Neuronal stem cell (in vitro differentiated cells): ENCODE data around the gene UBXN7.
"Not testable (repeated sequence)": the region's sequence is repeated elsewhere in the genome, so short reads cannot be mapped to it uniquely, and the experiment has no call there.

Source experiments
- DNase-seq: peaks from one replicate; pipeline ENCODE4 v3.0.0-alpha.2; 2013; ENCODE audit warnings: low spot score
- H2AFZ ChIP-seq: one replicate; pipeline ENCODE4 v1.6.1; 2013; ENCODE audit warnings: mild to moderate bottlenecking, low read length, inconsistent platforms
- H2AK5ac ChIP-seq: 2 replicates; pipeline ENCODE4 v1.6.1; 2013; ENCODE audit warnings: low read depth, mild to moderate bottlenecking, inconsistent platforms, low read length, moderate library complexity, mixed read lengths
- H2BK120ac ChIP-seq: 2 replicates; pipeline ENCODE4 v1.6.1; 2013; ENCODE audit warnings: low read depth, mild to moderate bottlenecking, inconsistent platforms, low read length, moderate library complexity, mixed read lengths
- H2BK12ac ChIP-seq: one replicate; pipeline ENCODE4 v1.6.1; 2013; ENCODE audit warnings: low read length, inconsistent platforms
- H2BK15ac ChIP-seq: 2 replicates; pipeline ENCODE4 v1.6.1; 2013; ENCODE audit warnings: mild to moderate bottlenecking, low read length, inconsistent platforms, mixed read lengths
- H2BK5ac ChIP-seq: one replicate; pipeline ENCODE4 v1.6.1; 2013; ENCODE audit warnings: inconsistent platforms, mild to moderate bottlenecking, low read length, moderate library complexity
- H3K14ac ChIP-seq: one replicate; pipeline ENCODE4 v1.6.1; 2013; ENCODE audit warnings: low read length, inconsistent platforms
- H3K18ac ChIP-seq: 2 replicates; pipeline ENCODE4 v1.6.1; 2013; ENCODE audit warnings: low read length, inconsistent platforms
- H3K23ac ChIP-seq: 2 replicates; pipeline ENCODE4 v1.6.1; 2013; ENCODE audit warnings: low read depth, mild to moderate bottlenecking, mixed read lengths, low read length, inconsistent platforms; ENCODE audit not compliant: poor library complexity
- H3K27ac ChIP-seq: replicated peaks from 3 replicates; pipeline ENCODE4 v1.5.1; 2013; ENCODE audit warnings: low read length, inconsistent platforms
- H3K27me3 ChIP-seq, 3 experiments: 2 replicates each; pipeline ENCODE4 v1.6.1; 2013; ENCODE audit warnings: low read length in 3 of 3, mild to moderate bottlenecking in 2 of 3, inconsistent platforms in 1 of 3, low read depth in 1 of 3, mixed read lengths in 1 of 3, moderate library complexity in 1 of 3; ENCODE audit not compliant: control insufficient read depth in 3 of 3, insufficient read depth in 3 of 3
- H3K36me3 ChIP-seq, 2 donors: replicated peaks in 1 of 2; 2 replicates each; pipeline ENCODE4 v1.6.1; 2013; ENCODE audit warnings: low read length in 2 of 2; ENCODE audit not compliant: control insufficient read depth in 2 of 2, insufficient read depth in 2 of 2
- H3K4ac ChIP-seq: 2 replicates; pipeline ENCODE4 v1.6.1; 2013; ENCODE audit warnings: inconsistent platforms, mild to moderate bottlenecking, low read length, moderate library complexity
- H3K4me1 ChIP-seq, 2 donors: 1 replicate in 1 of 2; 2 replicates in 1 of 2; pipeline ENCODE4 v1.6.1; 2013; ENCODE audit warnings: low read length in 2 of 2, low read depth in 1 of 2; ENCODE audit not compliant: control insufficient read depth in 2 of 2, insufficient read depth in 1 of 2
- H3K4me2 ChIP-seq: one replicate; pipeline ENCODE4 v1.6.1; 2013; ENCODE audit warnings: mild to moderate bottlenecking, low read length, inconsistent platforms; ENCODE audit not compliant: insufficient read depth, poor library complexity, severe bottlenecking
- H3K4me3 ChIP-seq, 2 donors: 2 replicates each; pipeline ENCODE4 v1.5.1; 2013; ENCODE audit warnings: low read length in 2 of 2, mild to moderate bottlenecking in 2 of 2, inconsistent platforms in 1 of 2, moderate library complexity in 1 of 2
- H3K79me1 ChIP-seq: one replicate; pipeline ENCODE4 v1.6.1; 2013; ENCODE audit warnings: low read depth, mild to moderate bottlenecking, inconsistent platforms, low read length, moderate library complexity
- H3K9ac ChIP-seq: one replicate; pipeline ENCODE4 v1.6.1; 2013; ENCODE audit warnings: mild to moderate bottlenecking, low read depth, low read length, inconsistent platforms; ENCODE audit not compliant: poor library complexity
- H3K9me3 ChIP-seq, 2 donors: replicated peaks in 1 of 2; 2 replicates each; pipeline versions ENCODE3 to v1.6.1; 2013; ENCODE audit warnings: low read length in 2 of 2, mild to moderate bottlenecking in 2 of 2, inconsistent platforms in 1 of 2, low read depth in 1 of 2, mixed read lengths in 1 of 2, moderate library complexity in 1 of 2; ENCODE audit not compliant: control insufficient read depth in 2 of 2, insufficient read depth in 1 of 2
- H4K8ac ChIP-seq: one replicate; pipeline ENCODE4 v1.6.1; 2013; ENCODE audit warnings: low read depth, mild to moderate bottlenecking, inconsistent platforms, low read length, moderate library complexity
- H4K91ac ChIP-seq: one replicate; pipeline ENCODE4 v1.6.1; 2013; ENCODE audit warnings: low read length, low read depth, mild to moderate bottlenecking, inconsistent platforms; ENCODE audit not compliant: poor library complexity
- WGBS, 2 donors: extraction: QIAGEN DNeasy Blood & Tissue Kit; methylation state at CpG; one replicate each; pipeline ENCODE4 v1.1.7; 2013; ENCODE audit warnings: missing lambda C conversion rate in 2 of 2, mixed read lengths in 1 of 2; ENCODE audit not compliant: insufficient read length in 2 of 2, insufficient replicate concordance in 1 of 2; ENCODE audit errors: extremely low coverage in 2 of 2; 5-methylcytosine and 5-hydroxymethylcytosine counted together

UBXN7 gene

DNA sequence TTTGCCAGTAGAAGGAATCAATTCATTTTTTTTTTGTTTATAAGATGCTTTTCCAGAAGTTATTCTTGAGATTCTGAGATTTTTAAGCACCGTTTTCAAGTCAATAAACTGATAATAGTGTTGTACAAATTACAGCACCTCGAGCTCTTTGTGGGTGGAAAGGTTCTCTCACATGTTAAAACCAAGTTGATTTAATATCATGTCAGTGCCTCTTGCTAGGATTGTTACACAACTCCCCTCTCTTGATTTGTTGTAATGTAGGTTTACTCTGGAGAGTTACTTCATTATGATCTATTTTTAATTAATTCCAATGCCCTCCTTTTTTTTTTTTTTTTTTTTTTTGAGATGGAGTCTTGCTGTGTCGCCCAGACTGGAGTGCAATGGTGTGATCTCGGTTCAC lies 25.8 kb upstream of the UBXN7 start:
- H3K4me2 ChIP-seq: no peak overlapping the region
- H4K8ac ChIP-seq: no peak overlapping the region
- H3K27me3 ChIP-seq: no peaks in the 10 kb centered on the region
- H2BK12ac ChIP-seq: no peak overlapping the region
- H3K4me1 ChIP-seq: no peaks in the 10 kb centered on the region
- H3K79me1 ChIP-seq: peaks cover 1% of the 10 kb centered on the region
- no peak overlapping the region for H2BK15ac ChIP-seq
- no peak overlapping the region for H3K27ac ChIP-seq
- H2AK5ac ChIP-seq: no peak overlapping the region
- no CpG with 5 or more reads among the region's 4 CpGs for WGBS, 2 donors
- H2BK5ac ChIP-seq: no peak overlapping the region
- H3K14ac ChIP-seq: no peak overlapping the region
- no peak overlapping the region for H2AFZ ChIP-seq
- peaks cover 0 to 2% of the 10 kb centered on the region in 2 donors for H3K36me3 ChIP-seq
- no peak overlapping the region for H3K4ac ChIP-seq
- H3K23ac ChIP-seq: no peak overlapping the region
- no peaks in the 10 kb centered on the region for H3K9me3 ChIP-seq
- no peak overlapping the region for H3K18ac ChIP-seq
- H3K9ac ChIP-seq: no peak overlapping the region
- H2BK120ac ChIP-seq: no peak overlapping the region
- H3K4me3 ChIP-seq: no peak overlapping the region
- no peak overlapping the region for H4K91ac ChIP-seq
- no peak for DNase-seq

GRCh38 chr3:196457470-196457869 lies 25.2 kb upstream of the UBXN7 start:
- not testable (repeated sequence) for H3K4ac ChIP-seq, H3K9me3 ChIP-seq, H3K27me3 ChIP-seq, H2AFZ ChIP-seq, H3K36me3 ChIP-seq, H3K14ac ChIP-seq, H2BK15ac ChIP-seq, H2BK12ac ChIP-seq, H3K4me2 ChIP-seq, H2BK5ac ChIP-seq, H3K18ac ChIP-seq, DNase-seq, H2AK5ac ChIP-seq, H3K4me3 ChIP-seq, H3K4me1 ChIP-seq, H2BK120ac ChIP-seq, H4K8ac ChIP-seq, H4K91ac ChIP-seq, H3K79me1 ChIP-seq, H3K27ac ChIP-seq, H3K23ac ChIP-seq, H3K9ac ChIP-seq
- WGBS, 2 donors: no CpG with 5 or more reads among the region's 7 CpGs

DNA sequence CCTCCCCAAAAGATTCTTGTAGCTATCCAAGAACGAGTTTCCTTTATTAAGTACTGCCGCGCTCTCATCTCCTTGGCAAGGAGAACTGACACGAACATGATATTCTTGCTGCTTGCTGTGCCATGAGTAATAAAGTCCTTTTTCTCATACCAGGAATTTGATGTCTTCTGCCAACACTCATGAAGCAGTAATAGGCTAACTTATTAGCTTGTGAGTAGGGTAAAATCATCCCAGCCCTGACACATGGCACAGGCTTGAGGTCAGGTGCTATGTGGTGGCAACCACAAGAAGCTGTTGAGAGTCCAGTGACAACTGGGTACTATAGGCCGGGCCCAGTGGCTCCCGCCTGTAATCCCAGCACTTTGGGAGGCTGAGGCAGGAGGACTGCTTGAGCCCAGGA lies 22.7 kb upstream of the UBXN7 start:
- H2BK12ac ChIP-seq: no peak overlapping the region
- no peak overlapping the region for H2AK5ac ChIP-seq
- no peak overlapping the region for H3K27ac ChIP-seq
- no peak overlapping the region for H3K23ac ChIP-seq
- H3K79me1 ChIP-seq: peaks cover 1% of the 10 kb centered on the region
- H3K14ac ChIP-seq: no peak overlapping the region
- WGBS, 2 donors: no CpG with 5 or more reads among the region's 6 CpGs
- no peak overlapping the region for H2BK5ac ChIP-seq
- H3K18ac ChIP-seq: no peak overlapping the region
- no peak overlapping the region for H2BK15ac ChIP-seq
- H3K9me3 ChIP-seq: no peaks in the 10 kb centered on the region
- no peak overlapping the region for H3K4me2 ChIP-seq
- no peak overlapping the region for H2AFZ ChIP-seq
- no peak overlapping the region for H2BK120ac ChIP-seq
- peaks cover 0 to 2% of the 10 kb centered on the region in 2 donors for H3K36me3 ChIP-seq
- no peaks in the 10 kb centered on the region for H3K4me1 ChIP-seq
- no peak overlapping the region for H4K8ac ChIP-seq
- no peak overlapping the region for H3K4ac ChIP-seq
- no peak overlapping the region for H3K9ac ChIP-seq
- no peak for DNase-seq
- no peak overlapping the region for H3K4me3 ChIP-seq
- H3K27me3 ChIP-seq: no peaks in the 10 kb centered on the region
- H4K91ac ChIP-seq: no peak overlapping the region

DNA sequence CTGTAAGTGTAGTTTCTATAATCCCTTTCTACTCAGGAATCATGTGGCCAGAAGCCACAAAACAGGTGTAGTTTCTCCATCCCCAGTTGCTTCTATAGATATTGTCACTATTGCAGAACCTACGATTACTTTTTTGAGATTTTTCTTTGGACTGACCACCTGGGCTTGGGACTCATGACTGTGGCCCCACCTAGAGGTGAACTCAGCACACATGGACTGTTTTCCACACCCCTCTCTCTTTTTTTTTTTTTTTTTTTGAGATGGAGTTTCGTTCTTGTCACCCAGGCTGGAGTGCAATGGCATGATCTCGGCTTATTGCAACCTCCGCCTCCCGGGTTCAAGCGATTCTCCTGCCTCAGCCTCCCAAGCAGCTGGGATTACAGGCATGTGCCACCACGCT lies 13.2 kb upstream of the UBXN7 start:
- H3K4ac ChIP-seq, H3K36me3 ChIP-seq, H2BK15ac ChIP-seq, H3K14ac ChIP-seq, H3K9ac ChIP-seq, H3K18ac ChIP-seq, H3K4me1 ChIP-seq, H2BK5ac ChIP-seq, H2AFZ ChIP-seq, H3K4me2 ChIP-seq, H3K23ac ChIP-seq, H3K4me3 ChIP-seq, H2BK12ac ChIP-seq, H4K91ac ChIP-seq, H4K8ac ChIP-seq, H3K27me3 ChIP-seq, H3K79me1 ChIP-seq, H3K9me3 ChIP-seq, H3K27ac ChIP-seq, H2AK5ac ChIP-seq, H2BK120ac ChIP-seq, DNase-seq: not testable (repeated sequence)
- WGBS, 2 donors: no CpG with 5 or more reads among the region's 7 CpGs
